GM23338 (cell line): ENCODE measurements around the gene CEP192. TPM values are rescaled to one million over a fixed set of nuclear protein-coding genes. Genes with fewer than 3 reads are reported as not detected.

Experiments
- ATAC-seq: fragments of 200-7000 bp; cut with Tn5 transposase; 3 replicates; pipeline ENCODE4 v1.9.1; 2020
- DNase-seq: peaks from one replicate; pipeline ENCODE4 v3.0.0-alpha.2; 2015; ENCODE audit warnings: low spot score
- H2AFZ ChIP-seq: fragments of 200-600 bp; sonication (generic); 2 replicates; pipeline ENCODE4 v1.8.0; 2016; ENCODE audit warnings: antibody characterized with exemption, mild to moderate bottlenecking, moderate library complexity
- H3F3A ChIP-seq: fragments of 200-600 bp; sonication (generic); replicated peaks from 2 replicates; pipeline ENCODE4 v1.8.0; 2017; ENCODE audit warnings: antibody characterized with exemption, mixed run types, low read depth
- H3K27ac ChIP-seq: fragments of 200-600 bp; sonication (generic); 2 replicates; pipeline ENCODE4 v1.6.1; 2016; ENCODE audit warnings: low read depth
- H3K27me3 ChIP-seq: fragments of 200-600 bp; sonication (generic); 2 replicates; pipeline ENCODE4 v1.8.0; 2016; ENCODE audit warnings: mild to moderate bottlenecking, mixed run types, moderate library complexity; ENCODE audit not compliant: insufficient read depth
- H3K36me3 ChIP-seq: fragments of 200-600 bp; sonication (generic); 2 replicates; pipeline ENCODE4 v1.8.0; 2016; ENCODE audit warnings: mild to moderate bottlenecking; ENCODE audit not compliant: insufficient read depth
- H3K4me1 ChIP-seq: fragments of 200-600 bp; sonication (generic); 2 replicates; pipeline ENCODE4 v1.8.0; 2016; ENCODE audit warnings: mild to moderate bottlenecking, moderate library complexity; ENCODE audit not compliant: insufficient read depth
- H3K4me2 ChIP-seq: fragments of 200-600 bp; sonication (generic); 2 replicates; pipeline ENCODE4 v1.7.1; 2017; ENCODE audit warnings: mixed run types
- H3K4me3 ChIP-seq: fragments of 200-600 bp; sonication (generic); 2 replicates; pipeline ENCODE4 v1.6.1; 2016; ENCODE audit warnings: mixed run types
- H3K79me2 ChIP-seq: fragments of 200-600 bp; sonication (generic); replicated peaks from 2 replicates; pipeline ENCODE4 v1.8.0; 2017; ENCODE audit warnings: mild to moderate bottlenecking; ENCODE audit not compliant: insufficient read depth
- H3K9me2 ChIP-seq: fragments of 200-600 bp; sonication (generic); 2 replicates; pipeline ENCODE4 v1.8.0; 2017; ENCODE audit not compliant: insufficient read depth
- H4K20me1 ChIP-seq: fragments of 200-600 bp; sonication (generic); replicated peaks from 2 replicates; pipeline ENCODE4 v1.8.0; 2017; ENCODE audit warnings: mild to moderate bottlenecking; ENCODE audit not compliant: insufficient read depth
- H3K27ac Mint-ChIP-seq: 2 replicates; pipeline ENCODE4 v1.8.0; 2020; ENCODE audit warnings: inconsistent platforms, mild to moderate bottlenecking, moderate library complexity, mixed read lengths
- H3K27me3 Mint-ChIP-seq: 3 replicates; pipeline ENCODE4 v1.8.0; 2022; ENCODE audit warnings: low read depth, mild to moderate bottlenecking, moderate library complexity, mixed read lengths, inconsistent platforms; ENCODE audit not compliant: insufficient read depth, poor library complexity
- H3K36me3 Mint-ChIP-seq: 3 replicates; pipeline ENCODE4 v1.8.0; 2021; ENCODE audit warnings: low read depth, mild to moderate bottlenecking, inconsistent platforms, moderate library complexity, mixed read lengths
- H3K4me1 Mint-ChIP-seq: 3 replicates; pipeline ENCODE4 v1.8.0; 2020; ENCODE audit warnings: mild to moderate bottlenecking, inconsistent platforms, mixed read lengths
- H3K4me3 Mint-ChIP-seq: 3 replicates; pipeline ENCODE4 v1.8.0; 2021; ENCODE audit warnings: moderate library complexity, mild to moderate bottlenecking, inconsistent platforms, mixed read lengths
- H3K9me3 Mint-ChIP-seq: 3 replicates; pipeline ENCODE4 v1.8.0; 2020; ENCODE audit warnings: moderate library complexity, mild to moderate bottlenecking, inconsistent platforms, mixed read lengths
- CREB1 ChIP-seq: fragments of 250-450 bp; sonication (Bioruptor Pico); IDR thresholded peaks from 2 replicates; pipeline ENCODE4 v1.5.0; 2020; ENCODE audit warnings: low read depth, mild to moderate bottlenecking, moderate library complexity
- ETS1 ChIP-seq: IDR thresholded peaks from 2 replicates; pipeline ENCODE4 v1.6.1; 2016; ENCODE audit warnings: antibody characterized with exemption
- EZH2 ChIP-seq: fragments of 200-600 bp; sonication (generic); IDR thresholded peaks from one replicate; pipeline ENCODE4 v1.8.0; 2017; ENCODE audit warnings: antibody characterized with exemption, mild to moderate bottlenecking, low read depth; ENCODE audit not compliant: unreplicated experiment
- NANOG ChIP-seq: IDR thresholded peaks from 2 replicates; pipeline ENCODE4 v1.6.1; 2016; ENCODE audit warnings: antibody characterized with exemption, borderline replicate concordance
- POLR2AphosphoS5 ChIP-seq: IDR thresholded peaks from 2 replicates; pipeline ENCODE4 v1.6.1; 2016; ENCODE audit warnings: antibody characterized with exemption, low read depth
- polyA plus RNA-seq: library from polyadenylated mRNA; unstranded; fragments of >200 nt; fragmentation: Nextera tagmentation; extraction: Ambion mirVana; gene quantifications from 2 replicates; pipeline ENCODE4 v1.2.1, GENCODE V29; 2016
- total RNA-seq: library from RNA; depleted of rRNA; stranded (reverse); fragments of >200 nt; shearing (Covaris generic); gene quantifications from 2 replicates; pipeline ENCODE4 v1.2.3, GENCODE V29; 2014
- TF ChIP-seq, protein P1 (sequence below): IDR thresholded peaks from one replicate; pipeline ENCODE4 v1.6.1; 2018; ENCODE audit warnings: antibody characterized with exemption; ENCODE audit not compliant: unreplicated experiment
- TF ChIP-seq, protein P2 (sequence below): fragments of 250-450 bp; sonication (Bioruptor Pico); IDR thresholded peaks from 2 replicates; pipeline ENCODE4 v1.5.0; 2020; ENCODE audit warnings: mild to moderate bottlenecking, moderate library complexity
- TF ChIP-seq, protein P3 (sequence below), 2 experiments: fragments of 200-600 bp in 1 of 2; sonication (generic) in 1 of 2; conservative IDR thresholded peaks; 2 replicates each; pipeline versions ENCODE4 v1.5.1 to v1.6.1; 2016 to 2017; ENCODE audit warnings: antibody characterized with exemption in 2 of 2, low read depth in 2 of 2, mild to moderate bottlenecking in 2 of 2, moderate library complexity in 1 of 2

CEP192 gene
- total and polyA plus RNA-seq, 2 experiments from 2014 or later, result 15.2 to 30.6 TPM

GRCh38 chr18:13011719-13012118 is 20.6 kb downstream of the CEP192 start (continued):
- TF ChIP-seq POLR2AphosphoS5 (no peak), CREB1 (CRISPR knock-in tag) (no peak), ETS1 (no peak)
- TF ChIP-seq, protein P1, sequence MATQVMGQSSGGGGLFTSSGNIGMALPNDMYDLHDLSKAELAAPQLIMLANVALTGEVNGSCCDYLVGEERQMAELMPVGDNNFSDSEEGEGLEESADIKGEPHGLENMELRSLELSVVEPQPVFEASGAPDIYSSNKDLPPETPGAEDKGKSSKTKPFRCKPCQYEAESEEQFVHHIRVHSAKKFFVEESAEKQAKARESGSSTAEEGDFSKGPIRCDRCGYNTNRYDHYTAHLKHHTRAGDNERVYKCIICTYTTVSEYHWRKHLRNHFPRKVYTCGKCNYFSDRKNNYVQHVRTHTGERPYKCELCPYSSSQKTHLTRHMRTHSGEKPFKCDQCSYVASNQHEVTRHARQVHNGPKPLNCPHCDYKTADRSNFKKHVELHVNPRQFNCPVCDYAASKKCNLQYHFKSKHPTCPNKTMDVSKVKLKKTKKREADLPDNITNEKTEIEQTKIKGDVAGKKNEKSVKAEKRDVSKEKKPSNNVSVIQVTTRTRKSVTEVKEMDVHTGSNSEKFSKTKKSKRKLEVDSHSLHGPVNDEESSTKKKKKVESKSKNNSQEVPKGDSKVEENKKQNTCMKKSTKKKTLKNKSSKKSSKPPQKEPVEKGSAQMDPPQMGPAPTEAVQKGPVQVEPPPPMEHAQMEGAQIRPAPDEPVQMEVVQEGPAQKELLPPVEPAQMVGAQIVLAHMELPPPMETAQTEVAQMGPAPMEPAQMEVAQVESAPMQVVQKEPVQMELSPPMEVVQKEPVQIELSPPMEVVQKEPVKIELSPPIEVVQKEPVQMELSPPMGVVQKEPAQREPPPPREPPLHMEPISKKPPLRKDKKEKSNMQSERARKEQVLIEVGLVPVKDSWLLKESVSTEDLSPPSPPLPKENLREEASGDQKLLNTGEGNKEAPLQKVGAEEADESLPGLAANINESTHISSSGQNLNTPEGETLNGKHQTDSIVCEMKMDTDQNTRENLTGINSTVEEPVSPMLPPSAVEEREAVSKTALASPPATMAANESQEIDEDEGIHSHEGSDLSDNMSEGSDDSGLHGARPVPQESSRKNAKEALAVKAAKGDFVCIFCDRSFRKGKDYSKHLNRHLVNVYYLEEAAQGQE, result no peak

DNA sequence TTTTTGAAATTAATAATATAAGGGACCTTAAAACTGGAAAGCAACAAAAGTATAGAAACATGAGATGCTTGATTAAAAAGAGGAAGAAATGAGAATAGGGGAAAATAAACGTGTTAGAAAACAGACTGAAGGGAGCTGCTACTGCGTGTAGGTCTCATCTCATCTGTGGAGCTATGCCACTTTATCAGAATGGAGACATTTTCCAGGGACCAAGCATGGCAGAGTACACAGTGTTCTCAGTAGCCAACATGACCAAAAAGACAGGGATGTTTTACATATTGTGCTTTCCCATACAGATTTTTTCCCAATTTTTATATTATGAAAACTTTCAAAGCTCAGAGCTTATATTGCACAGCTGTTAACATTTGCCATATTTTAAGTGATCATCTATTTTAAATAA is 23.1 kb downstream of the CEP192 start:
- Mint-ChIP-seq H3K36me3 (peaks cover 65% of the 10 kb centered on the region), H3K4me3 (no peak overlapping the region), H3K9me3 (no peaks in the 10 kb centered on the region), H3K4me1 (no peaks in the 10 kb centered on the region), H3K27ac (no peak overlapping the region), H3K27me3 (no peaks in the 10 kb centered on the region)
- no peak overlapping the region for H3K4me2 ChIP-seq
- peaks cover 12% of the 10 kb centered on the region for H4K20me1 ChIP-seq
- TF ChIP-seq, protein P2, sequence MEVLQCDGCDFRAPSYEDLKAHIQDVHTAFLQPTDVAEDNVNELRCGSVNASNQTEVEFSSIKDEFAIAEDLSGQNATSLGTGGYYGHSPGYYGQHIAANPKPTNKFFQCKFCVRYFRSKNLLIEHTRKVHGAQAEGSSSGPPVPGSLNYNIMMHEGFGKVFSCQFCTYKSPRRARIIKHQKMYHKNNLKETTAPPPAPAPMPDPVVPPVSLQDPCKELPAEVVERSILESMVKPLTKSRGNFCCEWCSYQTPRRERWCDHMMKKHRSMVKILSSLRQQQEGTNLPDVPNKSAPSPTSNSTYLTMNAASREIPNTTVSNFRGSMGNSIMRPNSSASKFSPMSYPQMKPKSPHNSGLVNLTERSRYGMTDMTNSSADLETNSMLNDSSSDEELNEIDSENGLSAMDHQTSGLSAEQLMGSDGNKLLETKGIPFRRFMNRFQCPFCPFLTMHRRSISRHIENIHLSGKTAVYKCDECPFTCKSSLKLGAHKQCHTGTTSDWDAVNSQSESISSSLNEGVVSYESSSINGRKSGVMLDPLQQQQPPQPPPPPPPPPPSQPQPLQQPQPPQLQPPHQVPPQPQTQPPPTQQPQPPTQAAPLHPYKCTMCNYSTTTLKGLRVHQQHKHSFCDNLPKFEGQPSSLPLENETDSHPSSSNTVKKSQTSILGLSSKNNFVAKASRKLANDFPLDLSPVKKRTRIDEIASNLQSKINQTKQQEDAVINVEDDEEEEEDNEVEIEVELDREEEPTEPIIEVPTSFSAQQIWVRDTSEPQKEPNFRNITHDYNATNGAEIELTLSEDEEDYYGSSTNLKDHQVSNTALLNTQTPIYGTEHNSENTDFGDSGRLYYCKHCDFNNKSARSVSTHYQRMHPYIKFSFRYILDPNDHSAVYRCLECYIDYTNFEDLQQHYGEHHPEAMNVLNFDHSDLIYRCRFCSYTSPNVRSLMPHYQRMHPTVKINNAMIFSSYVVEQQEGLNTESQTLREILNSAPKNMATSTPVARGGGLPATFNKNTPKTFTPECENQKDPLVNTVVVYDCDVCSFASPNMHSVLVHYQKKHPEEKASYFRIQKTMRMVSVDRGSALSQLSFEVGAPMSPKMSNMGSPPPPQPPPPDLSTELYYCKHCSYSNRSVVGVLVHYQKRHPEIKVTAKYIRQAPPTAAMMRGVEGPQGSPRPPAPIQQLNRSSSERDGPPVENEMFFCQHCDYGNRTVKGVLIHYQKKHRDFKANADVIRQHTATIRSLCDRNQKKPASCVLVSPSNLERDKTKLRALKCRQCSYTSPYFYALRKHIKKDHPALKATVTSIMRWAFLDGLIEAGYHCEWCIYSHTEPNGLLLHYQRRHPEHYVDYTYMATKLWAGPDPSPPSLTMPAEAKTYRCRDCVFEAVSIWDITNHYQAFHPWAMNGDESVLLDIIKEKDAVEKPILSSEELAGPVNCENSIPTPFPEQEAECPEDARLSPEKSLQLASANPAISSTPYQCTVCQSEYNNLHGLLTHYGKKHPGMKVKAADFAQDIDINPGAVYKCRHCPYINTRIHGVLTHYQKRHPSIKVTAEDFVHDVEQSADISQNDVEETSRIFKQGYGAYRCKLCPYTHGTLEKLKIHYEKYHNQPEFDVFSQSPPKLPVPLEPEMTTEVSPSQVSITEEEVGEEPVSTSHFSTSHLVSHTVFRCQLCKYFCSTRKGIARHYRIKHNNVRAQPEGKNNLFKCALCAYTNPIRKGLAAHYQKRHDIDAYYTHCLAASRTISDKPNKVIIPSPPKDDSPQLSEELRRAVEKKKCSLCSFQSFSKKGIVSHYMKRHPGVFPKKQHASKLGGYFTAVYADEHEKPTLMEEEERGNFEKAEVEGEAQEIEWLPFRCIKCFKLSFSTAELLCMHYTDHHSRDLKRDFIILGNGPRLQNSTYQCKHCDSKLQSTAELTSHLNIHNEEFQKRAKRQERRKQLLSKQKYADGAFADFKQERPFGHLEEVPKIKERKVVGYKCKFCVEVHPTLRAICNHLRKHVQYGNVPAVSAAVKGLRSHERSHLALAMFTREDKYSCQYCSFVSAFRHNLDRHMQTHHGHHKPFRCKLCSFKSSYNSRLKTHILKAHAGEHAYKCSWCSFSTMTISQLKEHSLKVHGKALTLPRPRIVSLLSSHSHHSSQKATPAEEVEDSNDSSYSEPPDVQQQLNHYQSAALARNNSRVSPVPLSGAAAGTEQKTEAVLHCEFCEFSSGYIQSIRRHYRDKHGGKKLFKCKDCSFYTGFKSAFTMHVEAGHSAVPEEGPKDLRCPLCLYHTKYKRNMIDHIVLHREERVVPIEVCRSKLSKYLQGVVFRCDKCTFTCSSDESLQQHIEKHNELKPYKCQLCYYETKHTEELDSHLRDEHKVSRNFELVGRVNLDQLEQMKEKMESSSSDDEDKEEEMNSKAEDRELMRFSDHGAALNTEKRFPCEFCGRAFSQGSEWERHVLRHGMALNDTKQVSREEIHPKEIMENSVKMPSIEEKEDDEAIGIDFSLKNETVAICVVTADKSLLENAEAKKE, result no peak
- TF ChIP-seq EZH2 (no peak), POLR2AphosphoS5 (no peak), NANOG (no peak), CREB1 (CRISPR knock-in tag) (no peak)
- TF ChIP-seq, protein P3, sequence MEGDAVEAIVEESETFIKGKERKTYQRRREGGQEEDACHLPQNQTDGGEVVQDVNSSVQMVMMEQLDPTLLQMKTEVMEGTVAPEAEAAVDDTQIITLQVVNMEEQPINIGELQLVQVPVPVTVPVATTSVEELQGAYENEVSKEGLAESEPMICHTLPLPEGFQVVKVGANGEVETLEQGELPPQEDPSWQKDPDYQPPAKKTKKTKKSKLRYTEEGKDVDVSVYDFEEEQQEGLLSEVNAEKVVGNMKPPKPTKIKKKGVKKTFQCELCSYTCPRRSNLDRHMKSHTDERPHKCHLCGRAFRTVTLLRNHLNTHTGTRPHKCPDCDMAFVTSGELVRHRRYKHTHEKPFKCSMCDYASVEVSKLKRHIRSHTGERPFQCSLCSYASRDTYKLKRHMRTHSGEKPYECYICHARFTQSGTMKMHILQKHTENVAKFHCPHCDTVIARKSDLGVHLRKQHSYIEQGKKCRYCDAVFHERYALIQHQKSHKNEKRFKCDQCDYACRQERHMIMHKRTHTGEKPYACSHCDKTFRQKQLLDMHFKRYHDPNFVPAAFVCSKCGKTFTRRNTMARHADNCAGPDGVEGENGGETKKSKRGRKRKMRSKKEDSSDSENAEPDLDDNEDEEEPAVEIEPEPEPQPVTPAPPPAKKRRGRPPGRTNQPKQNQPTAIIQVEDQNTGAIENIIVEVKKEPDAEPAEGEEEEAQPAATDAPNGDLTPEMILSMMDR (conservative IDR thresholded peaks at IDR 0.05; ENCODE audit: low read depth in 2 of 2), result no peak
- no peak overlapping the region for H3K4me3 ChIP-seq
- H3K79me2 ChIP-seq, result no peaks in the 10 kb centered on the region
- no peaks in the 10 kb centered on the region for H3K4me1 ChIP-seq
- no peaks in the 10 kb centered on the region for H3F3A ChIP-seq
- no peak for ATAC-seq
- no peak overlapping the region for H3K27ac ChIP-seq
- H3K27me3 ChIP-seq, result no peaks in the 10 kb centered on the region
- H3K9me2 ChIP-seq, result no peaks in the 10 kb centered on the region
- H3K36me3 ChIP-seq, result peaks cover 30% of the 10 kb centered on the region
- no peak overlapping the region for H2AFZ ChIP-seq
- no peak for DNase-seq
